Panc1 (cell line): ENCODE results near the gene DSC3. TPM values are rescaled to one million over a fixed set of nuclear protein-coding genes. Genes with fewer than 3 reads are reported as not detected.

ENCODE experiments used
- ATAC-seq: fragments of 200-7000 bp; cut with Tn5 transposase; 2 replicates; pipeline ENCODE4 v1.9.1; 2020; ENCODE audit warnings: mild to moderate bottlenecking, moderate library complexity
- BruUV-seq: library from RNA; stranded (reverse); fragments of 400-500 nt; replicated peaks from 2 replicates; lab custom pipeline; 2021; lab: Mats Ljungman, UMichigan
- CTCF ChIA-PET: fragments of 300-600 bp; sonication (Branson Sonifier 250); formaldehyde crosslinking; loops from one replicate; lab custom pipeline; 2022; ENCODE audit warnings: antibody characterized with exemption; lab: Charles Lee
- POLR2A ChIA-PET: fragments of 300-600 bp; sonication (Branson Sonifier 250); formaldehyde crosslinking; loops from one replicate; lab custom pipeline; 2022; ENCODE audit warnings: antibody characterized with exemption; lab: Charles Lee
- DNase-seq: peaks from one replicate; pipeline ENCODE4 v3.0.0-alpha.2; 2010; ENCODE audit warnings: low read depth, low spot score
- H3K27ac ChIP-seq: 2 replicates; pipeline ENCODE4 v1.5.1; 2011; ENCODE audit warnings: mild to moderate bottlenecking, low read length, inconsistent platforms
- H3K27me3 ChIP-seq: fragments of 200-500 bp; sonication (Bioruptor generic); 2 replicates; pipeline ENCODE4 v1.6.0; 2014; ENCODE audit warnings: low read length, inconsistent platforms; ENCODE audit not compliant: control insufficient read depth, insufficient read depth
- H3K36me3 ChIP-seq: fragments of 200-500 bp; sonication (Bioruptor generic); 2 replicates; pipeline ENCODE4 v1.5.1; 2014; ENCODE audit warnings: inconsistent platforms, mild to moderate bottlenecking, low read length, moderate library complexity; ENCODE audit not compliant: control insufficient read depth, insufficient read depth
- H3K4me1 ChIP-seq: 2 replicates; pipeline ENCODE4 v1.5.1; 2011; ENCODE audit warnings: inconsistent platforms, mild to moderate bottlenecking, low read length, moderate library complexity; ENCODE audit not compliant: control insufficient read depth, insufficient read depth
- H3K4me3 ChIP-seq, 2 experiments: 2 replicates each; pipeline ENCODE4 v1.5.1; 2011 to 2012; ENCODE audit warnings: low read depth in 2 of 2, low read length in 2 of 2, mild to moderate bottlenecking in 2 of 2, inconsistent platforms in 1 of 2, moderate library complexity in 1 of 2
- H3K9me3 ChIP-seq: fragments of 200-500 bp; sonication (Bioruptor generic); 2 replicates; pipeline ENCODE4 v1.5.1; 2014; ENCODE audit warnings: low read depth, mild to moderate bottlenecking, inconsistent platforms, low read length, moderate library complexity; ENCODE audit not compliant: control insufficient read depth, insufficient read depth
- CTCF ChIP-seq: fragments of 450-650 bp; IDR thresholded peaks from 2 replicates; pipeline ENCODE4 v1.5.1; 2017; ENCODE audit warnings: mild to moderate bottlenecking
- POLR2AphosphoS5 ChIP-seq: IDR thresholded peaks from 2 replicates; pipeline ENCODE4 v1.6.1; 2012; ENCODE audit warnings: mild to moderate bottlenecking, low read depth, low read length, moderate library complexity
- SIN3A ChIP-seq: IDR thresholded peaks from 2 replicates; pipeline ENCODE4 v1.6.1; 2012; ENCODE audit warnings: low read depth, mild to moderate bottlenecking, low read length, moderate library complexity, borderline replicate concordance; ENCODE audit not compliant: insufficient read depth
- TCF7L2 ChIP-seq: IDR thresholded peaks from 2 replicates; pipeline ENCODE4 v1.6.1; 2011; ENCODE audit warnings: mild to moderate bottlenecking, low read depth, low read length, inconsistent platforms
- in situ Hi-C: cut with HindIII; loops from 2 replicates; pipeline ENCODE4 v1.10.0; 2016; ENCODE audit warnings: low sequenced_read_pairs, low pct_unique_long_range_greater_than_20kb
- intact Hi-C: fragments of 100-400 bp; cut with micrococcal nuclease; formaldehyde crosslinking; loops from one replicate; pipeline ENCODE4 v1.10.0; 2022; ENCODE audit not compliant: unreplicated experiment
- total RNA-seq: library from RNA; stranded (reverse); gene quantifications from one replicate; pipeline ENCODE4 v1.2.1, GENCODE V29; 2021; ENCODE audit not compliant: unreplicated experiment
- TF ChIP-seq, protein P1 (sequence below), 2 experiments: IDR thresholded peaks; 2 replicates each; pipeline ENCODE4 v1.6.1; 2011 to 2012; ENCODE audit warnings: low read depth in 2 of 2, control low read depth in 1 of 2, low read length in 1 of 2, mild to moderate bottlenecking in 1 of 2, moderate library complexity in 1 of 2; ENCODE audit not compliant: insufficient read depth in 1 of 2

Gene DSC3
- total RNA-seq, 1 experiment from 2014 or later: 0.23 TPM

GRCh38 chr18:31050635-31051034 lies 8.1 kb upstream of the DSC3 start:
- Histone ChIP-seq H3K4me1 (no peaks in the 10 kb centered on the region), H3K9me3 (no peaks in the 10 kb centered on the region), H3K27ac (no peak overlapping the region), H3K27me3 (no peaks in the 10 kb centered on the region), H3K36me3 (no peaks in the 10 kb centered on the region), H3K4me3 (no peak overlapping the region)
- intact Hi-C loops: no loop called here
- no peak for DNase-seq
- in situ Hi-C loops: no loop called here
- no TSS peak for BruUV-seq
- ChIA-PET CTCF (no interaction called here), POLR2A (no interaction called here)
- no peak for ATAC-seq
- TF ChIP-seq, protein P1, sequence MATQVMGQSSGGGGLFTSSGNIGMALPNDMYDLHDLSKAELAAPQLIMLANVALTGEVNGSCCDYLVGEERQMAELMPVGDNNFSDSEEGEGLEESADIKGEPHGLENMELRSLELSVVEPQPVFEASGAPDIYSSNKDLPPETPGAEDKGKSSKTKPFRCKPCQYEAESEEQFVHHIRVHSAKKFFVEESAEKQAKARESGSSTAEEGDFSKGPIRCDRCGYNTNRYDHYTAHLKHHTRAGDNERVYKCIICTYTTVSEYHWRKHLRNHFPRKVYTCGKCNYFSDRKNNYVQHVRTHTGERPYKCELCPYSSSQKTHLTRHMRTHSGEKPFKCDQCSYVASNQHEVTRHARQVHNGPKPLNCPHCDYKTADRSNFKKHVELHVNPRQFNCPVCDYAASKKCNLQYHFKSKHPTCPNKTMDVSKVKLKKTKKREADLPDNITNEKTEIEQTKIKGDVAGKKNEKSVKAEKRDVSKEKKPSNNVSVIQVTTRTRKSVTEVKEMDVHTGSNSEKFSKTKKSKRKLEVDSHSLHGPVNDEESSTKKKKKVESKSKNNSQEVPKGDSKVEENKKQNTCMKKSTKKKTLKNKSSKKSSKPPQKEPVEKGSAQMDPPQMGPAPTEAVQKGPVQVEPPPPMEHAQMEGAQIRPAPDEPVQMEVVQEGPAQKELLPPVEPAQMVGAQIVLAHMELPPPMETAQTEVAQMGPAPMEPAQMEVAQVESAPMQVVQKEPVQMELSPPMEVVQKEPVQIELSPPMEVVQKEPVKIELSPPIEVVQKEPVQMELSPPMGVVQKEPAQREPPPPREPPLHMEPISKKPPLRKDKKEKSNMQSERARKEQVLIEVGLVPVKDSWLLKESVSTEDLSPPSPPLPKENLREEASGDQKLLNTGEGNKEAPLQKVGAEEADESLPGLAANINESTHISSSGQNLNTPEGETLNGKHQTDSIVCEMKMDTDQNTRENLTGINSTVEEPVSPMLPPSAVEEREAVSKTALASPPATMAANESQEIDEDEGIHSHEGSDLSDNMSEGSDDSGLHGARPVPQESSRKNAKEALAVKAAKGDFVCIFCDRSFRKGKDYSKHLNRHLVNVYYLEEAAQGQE (IDR thresholded peaks at IDR 0.05; ENCODE audit: insufficient read depth in 1 of 2, low read depth in 2 of 2, low read length in 1 of 2): no peak
- TF ChIP-seq SIN3A (no peak), POLR2AphosphoS5 (no peak), TCF7L2 (no peak), CTCF (no peak)

GRCh38 chr18:31049189-31049588 lies 6.6 kb upstream of the DSC3 start:
- H3K9me3 ChIP-seq: no peaks in the 10 kb centered on the region
- intact Hi-C loops: no loop called here
- H3K4me1 ChIP-seq: no peaks in the 10 kb centered on the region
- POLR2A ChIA-PET: no interaction called here
- no peak for ATAC-seq
- no TSS peak for BruUV-seq
- no peak overlapping the region for H3K4me3 ChIP-seq
- H3K27ac ChIP-seq: no peak overlapping the region
- no peak for DNase-seq
- in situ Hi-C loops: no loop called here
- CTCF ChIA-PET: no interaction called here
- no peak for TF ChIP-seq CTCF
- no peak for TF ChIP-seq TCF7L2
- TF ChIP-seq, protein P1 (IDR thresholded peaks at IDR 0.05; ENCODE audit: insufficient read depth in 1 of 2, low read depth in 2 of 2, low read length in 1 of 2): no peak
- TF ChIP-seq SIN3A: no peak
- no peak for TF ChIP-seq POLR2AphosphoS5
- H3K27me3 ChIP-seq: no peaks in the 10 kb centered on the region
- no peaks in the 10 kb centered on the region for H3K36me3 ChIP-seq
